A549 (cell line): ENCODE results near the gene PAQR5.

ENCODE experiments used
- NPAS2 ChIP-seq: fragments of 250-450 bp; sonication (Bioruptor Pico); IDR thresholded peaks from 2 replicates; pipeline ENCODE4 v1.8.0; 2022; ENCODE audit warnings: mild to moderate bottlenecking, moderate library complexity, borderline replicate concordance
- RNF2 ChIP-seq: fragments of 200-600 bp; sonication (generic); IDR thresholded peaks from 2 replicates; pipeline ENCODE4 v1.6.1; 2016; ENCODE audit warnings: low read depth, mild to moderate bottlenecking, antibody characterized with exemption, moderate library complexity, borderline replicate concordance

DNA sequence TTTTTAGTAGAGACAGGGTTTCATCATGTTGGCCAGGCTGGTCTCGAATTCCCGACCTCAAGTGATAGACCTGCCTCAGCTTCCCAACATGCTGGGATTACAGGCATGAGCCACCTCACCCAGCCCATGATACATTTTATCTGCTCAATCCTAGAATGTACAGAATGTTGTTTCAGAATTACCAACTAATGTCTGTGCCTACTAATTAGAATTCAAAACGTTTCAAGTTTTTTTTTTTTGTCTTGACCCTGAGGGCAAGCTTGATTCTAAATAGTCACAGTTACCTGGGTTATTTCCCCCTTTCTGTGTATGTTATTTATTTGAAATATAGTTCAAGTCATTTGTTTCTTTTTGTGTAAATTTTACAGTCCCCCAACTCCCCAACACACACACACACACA is 110.1 kb downstream of the PAQR5 start:
- TF ChIP-seq RNF2 (no peak), NPAS2 (no peak)
